Keratinocyte (primary cell): ENCODE measurements around the gene ZNF804A. TPM values are rescaled to one million over a fixed set of nuclear protein-coding genes. Genes with fewer than 3 reads are reported as not detected.

Experiments used
- DNase-seq: peaks from one replicate; pipeline ENCODE4 v3.0.0-alpha.2; 2011; ENCODE audit warnings: low read depth, missing footprints, low spot score
- FAIRE-seq: peaks from 2 replicates; lab custom pipeline; 2011; peaks lifted over from hg19 to GRCh38; lab: Jason Lieb, UNC
- H2AFZ ChIP-seq: 2 replicates; pipeline ENCODE4 v1.6.0; 2012; ENCODE audit warnings: low read length, control low read depth, inconsistent platforms; ENCODE audit not compliant: control insufficient read depth
- H3K27ac ChIP-seq: 2 replicates; pipeline ENCODE4 v1.5.1; 2011; ENCODE audit warnings: low read length; ENCODE audit not compliant: control insufficient read depth, insufficient read depth
- H3K27me3 ChIP-seq: 3 replicates; pipeline ENCODE4 v1.6.0; 2011; ENCODE audit warnings: low read length; ENCODE audit not compliant: control insufficient read depth, insufficient read depth; ENCODE audit errors: extremely low read depth
- H3K36me3 ChIP-seq, 2 experiments: 2 replicates in 1 of 2; 3 replicates in 1 of 2; pipeline ENCODE4 v1.5.1; 2011; ENCODE audit warnings: low read length in 2 of 2, mild to moderate bottlenecking in 1 of 2; ENCODE audit not compliant: control insufficient read depth in 2 of 2, insufficient read depth in 2 of 2; ENCODE audit errors: extremely low read depth in 1 of 2
- H3K4me1 ChIP-seq: 3 replicates; pipeline ENCODE4 v1.5.1; 2011; ENCODE audit warnings: low read length; ENCODE audit not compliant: control insufficient read depth, insufficient read depth; ENCODE audit errors: extremely low read depth
- H3K4me2 ChIP-seq: 3 replicates; pipeline ENCODE4 v1.6.0; 2011; ENCODE audit warnings: low read depth, low read length; ENCODE audit not compliant: control insufficient read depth, insufficient read depth; ENCODE audit errors: extremely low read depth
- H3K4me3 ChIP-seq, 3 experiments: fragments of 200-600 bp in 1 of 3; sonication (generic) in 1 of 3; 2 replicates in 2 of 3; 3 replicates in 1 of 3; pipeline ENCODE4 v1.5.1; 2011 to 2016; ENCODE audit warnings: low read length in 3 of 3, mild to moderate bottlenecking in 3 of 3, control low read depth in 2 of 3, inconsistent platforms in 1 of 3, low read depth in 1 of 3, mixed read lengths in 1 of 3, mixed run types in 1 of 3, moderate library complexity in 1 of 3; ENCODE audit not compliant: control insufficient read depth in 2 of 3, insufficient read depth in 2 of 3; ENCODE audit errors: extremely low read depth in 1 of 3
- H3K79me2 ChIP-seq: 2 replicates; pipeline ENCODE4 v1.6.0; 2012; ENCODE audit warnings: low read length; ENCODE audit not compliant: control insufficient read depth, insufficient read depth
- H3K9ac ChIP-seq: 3 replicates; pipeline ENCODE4 v1.6.0; 2011; ENCODE audit warnings: low read length; ENCODE audit not compliant: control insufficient read depth, insufficient read depth; ENCODE audit errors: extremely low read depth
- H3K9me1 ChIP-seq: 3 replicates; pipeline ENCODE4 v1.6.0; 2011; ENCODE audit warnings: low read length; ENCODE audit not compliant: control insufficient read depth, insufficient read depth; ENCODE audit errors: extremely low read depth
- H3K9me3 ChIP-seq: 2 replicates; pipeline ENCODE4 v1.5.1; 2012; ENCODE audit warnings: low read depth, low read length; ENCODE audit not compliant: control insufficient read depth
- H4K20me1 ChIP-seq: 3 replicates; pipeline ENCODE4 v1.6.0; 2011; ENCODE audit warnings: low read length; ENCODE audit not compliant: control insufficient read depth, insufficient read depth; ENCODE audit errors: extremely low read depth
- CTCF ChIP-seq, 3 experiments: IDR thresholded peaks in 1 of 3; conservative IDR thresholded peaks in 1 of 3; optimal IDR thresholded peaks in 1 of 3; 2 replicates in 2 of 3; 3 replicates in 1 of 3; pipeline versions ENCODE3 to v1.5.1; 2011; ENCODE audit warnings: low read length in 3 of 3, mild to moderate bottlenecking in 3 of 3, moderate library complexity in 2 of 3, control low read depth in 1 of 3, inconsistent platforms in 1 of 3; ENCODE audit not compliant: insufficient read depth in 2 of 3; ENCODE audit errors: extremely low read depth in 1 of 3
- EZH2 ChIP-seq: IDR thresholded peaks from one replicate; pipeline ENCODE4 v1.6.1; 2012; ENCODE audit warnings: inconsistent platforms, mild to moderate bottlenecking, low read length, moderate library complexity
- dilution Hi-C: fragments of 300-500 bp; cut with MboI; formaldehyde crosslinking; loops from one replicate; pipeline ENCODE4 v1.7.0; 2020; ENCODE audit warnings: low sequenced_read_pairs; ENCODE audit not compliant: extremely low pct_ligation_motif_present
- polyA plus RNA-seq, 5 experiments: library from polyadenylated mRNA; depleted of rRNA in 3 of 5; stranded (reverse) in 3 of 5; stranded (forward) in 1 of 5; unstranded in 1 of 5; fragments of >200 nt; gene quantifications; 1 replicate in 1 of 5; 2 replicates in 3 of 5; 3 replicates in 1 of 5; pipeline versions ENCODE4 v1.2.1 to v1.2.3, GENCODE V29; 2011 to 2012; ENCODE audit warnings: missing spikeins in 2 of 5, low read depth in 1 of 5, low replicate concordance in 1 of 5

ZNF804A gene
- polyA plus RNA-seq, 1 donor (not counting 4 experiments of a cell fraction or from before 2014, with no cell fraction given): 0.08 TPM

GRCh38 chr2:184906160-184906559 lies 307.8 kb downstream of the ZNF804A start:
- no peak for FAIRE-seq
- DNase-seq: no peak
- no peak overlapping the region for H3K9ac ChIP-seq
- H3K9me3 ChIP-seq: no peaks in the 10 kb centered on the region
- H3K9me1 ChIP-seq: no peaks in the 10 kb centered on the region
- H4K20me1 ChIP-seq: no peaks in the 10 kb centered on the region
- H3K27me3 ChIP-seq: no peaks in the 10 kb centered on the region
- no peak overlapping the region for H3K27ac ChIP-seq
- dilution Hi-C loops: no loop called here
- TF ChIP-seq CTCF (optimal IDR thresholded peaks at IDR 0.05 in 1 of 3, IDR thresholded peaks at IDR 0.05 in 1 of 3, conservative IDR thresholded peaks at IDR 0.05 in 1 of 3; ENCODE audit: extremely low read depth in 1 of 3, insufficient read depth in 2 of 3, low read length in 3 of 3) (no peak), EZH2 (no peak)
- no peaks in the 10 kb centered on the region for H3K36me3 ChIP-seq
- no peaks in the 10 kb centered on the region for H3K4me1 ChIP-seq
- H3K4me3 ChIP-seq: no peak overlapping the region
- H3K79me2 ChIP-seq: no peaks in the 10 kb centered on the region
- no peak overlapping the region for H3K4me2 ChIP-seq
- H2AFZ ChIP-seq: no peak overlapping the region

- no peaks in the 10 kb centered on the region for H3K36me3 ChIP-seq
- dilution Hi-C loops: no loop called here
- no peaks in the 10 kb centered on the region for H3K9me3 ChIP-seq
- no peak for DNase-seq
- no peaks in the 10 kb centered on the region for H3K9me1 ChIP-seq
- H3K4me2 ChIP-seq: no peak overlapping the region
- TF ChIP-seq EZH2 (no peak), CTCF (optimal IDR thresholded peaks at IDR 0.05 in 1 of 3, IDR thresholded peaks at IDR 0.05 in 1 of 3, conservative IDR thresholded peaks at IDR 0.05 in 1 of 3; ENCODE audit: extremely low read depth in 1 of 3, insufficient read depth in 2 of 3, low read length in 3 of 3) (no peak)
- no peaks in the 10 kb centered on the region for H3K79me2 ChIP-seq
- no peak overlapping the region for H3K4me3 ChIP-seq
- no peaks in the 10 kb centered on the region for H3K27me3 ChIP-seq
- no peaks in the 10 kb centered on the region for H3K4me1 ChIP-seq
- H2AFZ ChIP-seq: no peak overlapping the region
- no peaks in the 10 kb centered on the region for H4K20me1 ChIP-seq
- no peak overlapping the region for H3K27ac ChIP-seq
- no peak for FAIRE-seq
- no peak overlapping the region for H3K9ac ChIP-seq
Measured at GRCh38 chr2:184906709-184907108, 308.4 kb downstream of the ZNF804A start.
